ENCODE results near the gene CCDC92.

- no peak for TF ChIP-seq CTCF (IDR thresholded peaks at IDR 0.05)
- TF ChIP-seq EZH2phosphoT487 (IDR thresholded peaks at IDR 0.05), result no peak
- no peak for TF ChIP-seq EZH2 (IDR thresholded peaks at IDR 0.05)
Measured at GRCh38 chr12:123948401-123948795, 24.2 kb downstream of the CCDC92 start.
